Endothelial cell of umbilical vein (primary cell): ENCODE measurements around the gene PPFIBP1. TPM values are rescaled to one million over a fixed set of nuclear protein-coding genes. Genes with fewer than 3 reads are reported as not detected.

Experiments used
- BruUV-seq: library from RNA; stranded (reverse); fragments of 400-500 nt; replicated peaks from 2 replicates; lab custom pipeline; 2021; lab: Mats Ljungman, UMichigan
- CTCF ChIA-PET: fragments of 300-600, 350-600 bp; sonication (Branson Sonifier 250); formaldehyde crosslinking; loops from one replicate; lab custom pipeline; 2021; ENCODE audit warnings: antibody characterized with exemption, inconsistent platforms; lab: Charles Lee
- POLR2A ChIA-PET: fragments of 300-600, 350-600 bp; sonication (Branson Sonifier 250); formaldehyde crosslinking; loops from one replicate; lab custom pipeline; 2021; ENCODE audit warnings: antibody characterized with exemption, inconsistent platforms; lab: Charles Lee
- DNase-seq: peaks from one replicate; pipeline ENCODE4 v3.0.0-alpha.2; 2011; ENCODE audit warnings: low read depth, low spot score
- FAIRE-seq: peaks from 2 replicates; lab custom pipeline; 2011; peaks lifted over from hg19 to GRCh38; lab: Jason Lieb, UNC
- H2AFZ ChIP-seq: 2 replicates; pipeline ENCODE4 v1.6.0; 2012; ENCODE audit warnings: low read depth, low read length, control low read depth, inconsistent platforms
- H3K27ac ChIP-seq: 2 replicates; pipeline ENCODE4 v1.5.1; 2011; ENCODE audit warnings: low read depth, mild to moderate bottlenecking, control low read depth, low read length, moderate library complexity; ENCODE audit not compliant: insufficient read depth
- H3K27me3 ChIP-seq, 2 experiments: 2 replicates each; pipeline versions ENCODE4 v1.6.0 to v1.6.1; 2011; ENCODE audit warnings: low read length in 2 of 2, mixed read lengths in 1 of 2; ENCODE audit not compliant: control insufficient read depth in 2 of 2, insufficient read depth in 2 of 2
- H3K36me3 ChIP-seq, 2 experiments: 2 replicates in 1 of 2; 3 replicates in 1 of 2; pipeline ENCODE4 v1.5.1; 2011; ENCODE audit warnings: low read length in 2 of 2, mild to moderate bottlenecking in 1 of 2, moderate library complexity in 1 of 2; ENCODE audit not compliant: control insufficient read depth in 2 of 2, insufficient read depth in 2 of 2; ENCODE audit errors: extremely low read depth in 1 of 2
- H3K4me1 ChIP-seq: 3 replicates; pipeline ENCODE4 v1.5.1; 2011; ENCODE audit warnings: mild to moderate bottlenecking, low read length; ENCODE audit not compliant: control insufficient read depth, insufficient read depth; ENCODE audit errors: extremely low read depth
- H3K4me2 ChIP-seq: 2 replicates; pipeline ENCODE4 v1.6.1; 2011; ENCODE audit warnings: low read length, control low read depth, mixed read lengths; ENCODE audit not compliant: insufficient read depth
- H3K4me3 ChIP-seq, 3 experiments: fragments of 200-600 bp in 1 of 3; sonication (generic), shearing (Covaris generic) in 1 of 3; replicated peaks in 1 of 3; 2 replicates each; pipeline ENCODE4 v1.5.1; 2011 to 2016; ENCODE audit warnings: control low read depth in 3 of 3, low read length in 3 of 3, mild to moderate bottlenecking in 2 of 3, inconsistent platforms in 1 of 3, low read depth in 1 of 3, moderate library complexity in 1 of 3; ENCODE audit not compliant: insufficient read depth in 1 of 3
- H3K79me2 ChIP-seq: 2 replicates; pipeline ENCODE4 v1.6.0; 2012; ENCODE audit warnings: low read length, inconsistent platforms; ENCODE audit not compliant: control insufficient read depth, insufficient read depth
- H3K9ac ChIP-seq: replicated peaks from 2 replicates; pipeline ENCODE3; 2011; ENCODE audit warnings: low read length, control low read depth; ENCODE audit not compliant: insufficient read depth; ENCODE audit errors: extremely low read depth
- H3K9me1 ChIP-seq: replicated peaks from 3 replicates; pipeline ENCODE4 v1.6.0; 2011; ENCODE audit warnings: mild to moderate bottlenecking, low read length; ENCODE audit not compliant: control insufficient read depth, insufficient read depth; ENCODE audit errors: extremely low read depth
- H3K9me3 ChIP-seq: replicated peaks from 2 replicates; pipeline ENCODE4 v1.5.1; 2012; ENCODE audit warnings: low read length, inconsistent platforms; ENCODE audit not compliant: control insufficient read depth, insufficient read depth
- H4K20me1 ChIP-seq: replicated peaks from 2 replicates; pipeline ENCODE3; 2011; ENCODE audit warnings: mild to moderate bottlenecking, low read length; ENCODE audit not compliant: control insufficient read depth, insufficient read depth; ENCODE audit errors: extremely low read depth
- CTCF ChIP-seq, 2 donors: IDR thresholded peaks; 1 replicate in 1 of 2; 2 replicates in 1 of 2; pipeline ENCODE4 v1.5.1; 2011; ENCODE audit warnings: low read length in 2 of 2, mild to moderate bottlenecking in 2 of 2, moderate library complexity in 2 of 2, control low read depth in 1 of 2, inconsistent platforms in 1 of 2, low read depth in 1 of 2; ENCODE audit not compliant: insufficient read depth in 1 of 2; ENCODE audit errors: extremely low read depth in 1 of 2
- EZH2 ChIP-seq: IDR thresholded peaks from 2 replicates; pipeline ENCODE4 v1.6.1; 2012; ENCODE audit warnings: borderline replicate concordance, low read depth, mild to moderate bottlenecking, moderate library complexity, low read length, inconsistent platforms; ENCODE audit not compliant: severe bottlenecking
- FOS ChIP-seq: IDR thresholded peaks from 2 replicates; pipeline ENCODE4 v1.6.1; 2011; ENCODE audit warnings: mild to moderate bottlenecking, low read length, moderate library complexity, borderline replicate concordance; ENCODE audit not compliant: insufficient read depth
- GATA2 ChIP-seq: IDR thresholded peaks from 2 replicates; pipeline ENCODE4 v1.7.0; 2011; ENCODE audit warnings: low read depth, mild to moderate bottlenecking, moderate library complexity, mixed read lengths, low read length; ENCODE audit not compliant: insufficient read length, insufficient read depth
- JUN ChIP-seq: IDR thresholded peaks from 2 replicates; pipeline ENCODE4 v1.6.1; 2011; ENCODE audit warnings: borderline replicate concordance, low read depth; ENCODE audit not compliant: insufficient read length, insufficient read depth
- MAX ChIP-seq: IDR thresholded peaks from 2 replicates; pipeline ENCODE4 v1.6.1; 2011; ENCODE audit not compliant: insufficient read depth, insufficient read length
- MYC ChIP-seq: IDR thresholded peaks from one replicate; pipeline ENCODE4 v1.6.1; 2011; ENCODE audit warnings: mild to moderate bottlenecking, low read depth, low read length
- POLR2A ChIP-seq: IDR thresholded peaks from 2 replicates; pipeline ENCODE4 v1.6.1; 2012; ENCODE audit warnings: low read depth, mild to moderate bottlenecking, control low read depth, low read length
- POLR2AphosphoS5 ChIP-seq: IDR thresholded peaks from 2 replicates; pipeline ENCODE4 v1.6.1; 2012; ENCODE audit warnings: low read depth, mild to moderate bottlenecking, control low read depth, low read length, moderate library complexity; ENCODE audit not compliant: insufficient read depth
- dilution Hi-C: fragments of 300-500 bp; cut with MboI; formaldehyde crosslinking; loops from one replicate; pipeline ENCODE4 v1.15.0; 2019; ENCODE audit warnings: low sequenced_read_pairs; ENCODE audit not compliant: extremely low pct_ligation_motif_present
- intact Hi-C: fragments of 100-400 bp; cut with micrococcal nuclease; formaldehyde crosslinking; loops from one replicate; pipeline ENCODE4 v1.10.0; 2022
- polyA plus RNA-seq, 4 experiments: library from polyadenylated mRNA; depleted of rRNA in 3 of 4; stranded (reverse) in 3 of 4; unstranded in 1 of 4; fragments of >200 nt; gene quantifications; 2 replicates each; pipeline versions ENCODE4 v1.2.1 to v1.2.3, GENCODE V29; 2011 to 2012; ENCODE audit warnings: missing spikeins in 1 of 4
- total RNA-seq: library from RNA; stranded (reverse); gene quantifications from 2 replicates; pipeline ENCODE4 v1.2.3, GENCODE V29; 2021

PPFIBP1 gene
- total and polyA plus RNA-seq, 2 donors (not counting 3 experiments of a cell fraction or from before 2014, with no cell fraction given) = 45.5 to 154 TPM

DNA sequence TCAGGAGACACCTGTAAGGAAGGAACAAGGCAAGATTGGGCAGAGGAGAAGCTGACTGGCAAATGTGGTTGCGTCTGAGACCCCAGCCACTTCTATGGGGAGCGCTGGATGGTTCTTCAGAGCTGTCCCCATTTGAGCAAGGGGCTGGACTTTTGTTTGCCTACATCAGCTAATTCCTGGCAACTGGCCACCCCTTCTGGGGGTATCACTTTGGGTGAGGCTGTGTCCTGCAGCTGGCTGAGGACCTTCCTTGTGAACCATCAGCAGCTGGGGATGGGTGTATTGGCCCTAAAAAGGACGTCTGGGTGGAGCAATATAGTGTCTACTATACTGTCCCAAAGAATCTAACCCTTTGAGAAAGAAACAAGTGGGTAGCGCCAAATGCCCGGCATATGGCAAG is 23.6 kb downstream of the PPFIBP1 start:
- no peaks in the 10 kb centered on the region for H3K9me1 ChIP-seq
- no peak overlapping the region for H3K9ac ChIP-seq
- TF ChIP-seq EZH2 = no peak
- no peak for TF ChIP-seq GATA2
- no peak for TF ChIP-seq MYC
- TF ChIP-seq JUN = no peak
- TF ChIP-seq POLR2AphosphoS5 = no peak
- TF ChIP-seq MAX = no peak
- TF ChIP-seq FOS = no peak
- TF ChIP-seq POLR2A = no peak
- no peak for TF ChIP-seq CTCF (IDR thresholded peaks at IDR 0.05; ENCODE audit: extremely low read depth in 1 of 2, insufficient read depth in 1 of 2, low read depth in 1 of 2, low read length in 2 of 2)
- H3K9me3 ChIP-seq = no peaks in the 10 kb centered on the region
- peaks cover 87% of the 10 kb centered on the region for H3K79me2 ChIP-seq
- H3K4me1 ChIP-seq = peaks cover 43% of the 10 kb centered on the region
- ChIA-PET POLR2A (no interaction called here), CTCF (interaction anchor here (1.4 kb wide), 1 partner anchor 79 kb away, joined by 3 read pairs; no protein-coding TSS in a partner anchor)
- FAIRE-seq (no peak), DNase-seq (no peak)
- H3K27ac ChIP-seq = no peak overlapping the region
- no peaks in the 10 kb centered on the region for H3K36me3 ChIP-seq
- no peak overlapping the region for H3K4me3 ChIP-seq
- no peak overlapping the region for H3K4me2 ChIP-seq
- H4K20me1 ChIP-seq = no peaks in the 10 kb centered on the region
- dilution Hi-C loops = no loop called here
- no peak overlapping the region for H2AFZ ChIP-seq
- intact Hi-C loops = no loop called here
- H3K27me3 ChIP-seq = no peaks in the 10 kb centered on the region
- no TSS peak for BruUV-seq
